Measurements from ENCODE around the gene MAP4K4. TPM values are rescaled to one million over a fixed set of nuclear protein-coding genes. Genes with fewer than 3 reads are reported as not detected.
"Not testable (repeated sequence)": the region's sequence is repeated elsewhere in the genome, so short reads cannot be mapped to it uniquely, and the experiment has no call there.

MAP4K4 gene
- polyA plus RNA-seq, 4 donors = 68.7 to 84.3 (median 76.3) TPM

DNA sequence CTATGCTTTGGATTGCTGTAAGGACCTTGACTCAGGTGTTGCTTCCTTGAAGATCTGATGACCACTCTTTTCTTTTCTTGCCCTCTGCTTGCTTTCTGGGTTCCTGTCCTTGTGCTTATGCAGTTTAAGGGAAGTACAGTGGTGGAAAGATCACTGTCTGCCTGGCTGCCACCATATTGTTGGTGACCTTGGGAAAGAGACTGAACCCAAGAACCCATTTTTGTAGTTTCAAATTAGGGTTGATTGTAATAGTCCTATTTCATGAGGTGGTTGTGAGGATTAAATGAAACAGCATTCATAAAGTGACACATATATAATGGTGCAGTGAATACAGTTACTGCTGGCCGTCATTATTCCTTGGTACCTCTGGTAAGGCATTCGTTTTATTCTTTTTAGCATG, 41.1 kb downstream of the MAP4K4 start:
- DNase-seq (ENCODE audit: low read depth in 4 of 4, low spot score in 2 of 4) = no peak

DNA sequence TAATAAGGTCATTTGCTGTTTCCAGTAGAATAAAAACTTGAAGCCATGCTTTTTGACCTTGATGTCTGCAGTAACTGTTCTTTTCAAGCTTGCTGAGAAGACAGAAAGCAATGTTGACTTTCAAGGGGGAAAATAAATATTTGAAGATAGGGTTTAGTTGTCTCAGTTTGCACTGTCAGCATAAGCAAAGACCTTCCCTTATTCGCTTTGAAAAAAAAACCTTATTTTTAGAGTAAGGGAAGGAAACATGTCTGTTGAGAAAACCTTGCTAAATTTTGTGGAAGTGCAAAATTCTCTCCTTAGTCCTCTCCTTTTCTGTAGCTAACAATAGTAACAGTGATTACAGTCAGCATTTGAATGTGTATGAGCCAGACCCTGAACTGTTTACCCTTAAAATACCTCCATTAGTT, 43.1 kb downstream of the MAP4K4 start:
- no peak for DNase-seq (ENCODE audit: low read depth in 4 of 4, low spot score in 2 of 4)

DNA sequence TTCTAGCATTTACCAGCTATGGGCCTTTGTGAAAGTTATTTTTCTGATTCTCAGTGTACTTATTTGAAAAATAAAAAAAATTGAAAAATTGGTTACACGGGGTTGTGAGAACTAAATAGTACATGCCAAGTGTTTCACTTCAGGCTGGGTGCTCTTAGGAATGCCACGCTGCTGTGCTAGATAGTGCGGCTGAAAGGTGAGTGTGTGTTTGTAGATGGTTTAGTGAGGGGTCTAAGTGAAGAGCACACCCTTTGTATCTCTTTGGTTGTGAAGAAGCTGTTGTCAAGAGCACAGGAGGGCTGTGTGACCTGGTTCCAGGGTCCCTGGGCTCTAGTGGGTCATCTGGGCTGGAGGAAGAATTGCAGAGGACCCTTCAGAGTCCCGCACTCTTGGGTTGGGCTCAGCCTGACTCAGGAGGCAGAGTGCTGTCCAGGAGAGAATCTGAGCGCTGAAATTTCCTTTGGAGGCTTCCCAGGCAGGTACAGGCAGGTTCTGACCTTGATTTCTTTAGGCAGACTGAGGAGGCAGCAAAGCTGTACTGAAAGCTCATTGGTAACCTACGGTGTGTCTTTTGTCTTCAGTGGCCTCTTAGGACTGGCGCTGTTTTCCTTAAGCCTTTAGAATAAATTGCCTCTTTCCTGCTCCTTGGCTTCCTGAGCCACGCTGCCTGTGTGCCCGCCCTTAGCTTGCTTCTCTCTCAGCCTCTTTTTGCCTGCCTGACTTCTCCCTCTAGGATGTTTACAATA, 44.4 kb downstream of the MAP4K4 start:
- DNase-seq (ENCODE audit: low read depth in 4 of 4, low spot score in 2 of 4) = no peak

DNA sequence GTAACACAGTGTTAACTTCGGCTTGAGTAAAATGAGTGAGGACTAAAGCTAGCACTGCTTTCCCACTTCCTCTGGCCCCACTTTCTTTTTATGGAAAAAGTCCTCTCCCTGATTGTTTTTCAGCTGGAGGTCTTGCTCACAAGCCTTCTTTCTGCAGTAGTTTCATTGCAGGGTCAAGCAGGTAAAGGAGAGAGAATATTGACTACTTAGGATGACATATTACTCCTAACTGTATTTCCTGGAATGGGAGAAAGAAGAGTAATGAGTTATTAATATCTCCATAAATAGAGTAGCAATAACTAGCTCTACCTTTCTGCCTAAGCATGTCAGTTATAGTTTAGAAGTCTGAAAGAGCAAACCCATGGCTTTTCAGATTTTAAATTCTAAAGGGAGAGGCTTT, 45.0 kb downstream of the MAP4K4 start:
- no peak for DNase-seq (ENCODE audit: low read depth in 4 of 4, low spot score in 2 of 4)

DNA sequence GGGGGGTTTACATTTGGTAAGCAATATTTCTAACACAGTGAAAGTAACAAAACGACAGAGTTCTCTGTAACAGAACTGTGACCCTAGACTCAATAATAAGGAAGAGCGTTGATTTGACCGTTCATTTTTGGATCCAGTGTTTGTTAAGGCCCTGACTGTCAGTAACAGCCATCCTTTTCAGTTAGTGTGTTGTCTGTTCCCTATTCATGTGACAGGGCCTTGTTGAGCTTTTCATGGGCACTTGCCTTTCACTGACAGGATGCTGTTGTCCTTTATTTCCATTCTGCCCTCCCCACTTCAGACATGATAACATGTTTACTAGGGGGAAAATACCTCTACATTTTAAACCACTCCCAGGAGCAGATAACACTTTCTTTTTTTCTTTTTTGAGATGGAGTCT, 45.8 kb downstream of the MAP4K4 start:
- DNase-seq (ENCODE audit: low read depth in 4 of 4, low spot score in 2 of 4) = no peak

DNA sequence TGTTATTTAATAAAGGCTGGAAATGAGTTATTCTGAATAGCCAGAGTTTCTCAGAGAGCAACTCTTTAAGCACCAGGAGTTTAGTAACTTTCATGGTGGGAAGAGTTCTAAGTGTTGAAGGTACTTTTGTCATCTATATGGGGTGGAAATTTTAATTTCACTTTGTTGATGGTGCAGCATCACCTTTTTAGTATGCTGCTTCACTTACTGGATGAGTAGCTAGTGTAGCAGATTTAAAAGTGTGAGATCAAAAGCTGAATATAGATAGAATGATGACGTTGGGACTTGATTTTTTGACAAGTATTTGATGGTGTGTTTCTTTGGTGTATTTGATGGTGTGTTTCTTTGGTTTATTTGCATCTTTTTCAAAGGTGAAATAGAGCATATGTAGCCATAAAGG, 47.3 kb downstream of the MAP4K4 start:
- no peak for DNase-seq (ENCODE audit: low read depth in 4 of 4, low spot score in 2 of 4)

DNA sequence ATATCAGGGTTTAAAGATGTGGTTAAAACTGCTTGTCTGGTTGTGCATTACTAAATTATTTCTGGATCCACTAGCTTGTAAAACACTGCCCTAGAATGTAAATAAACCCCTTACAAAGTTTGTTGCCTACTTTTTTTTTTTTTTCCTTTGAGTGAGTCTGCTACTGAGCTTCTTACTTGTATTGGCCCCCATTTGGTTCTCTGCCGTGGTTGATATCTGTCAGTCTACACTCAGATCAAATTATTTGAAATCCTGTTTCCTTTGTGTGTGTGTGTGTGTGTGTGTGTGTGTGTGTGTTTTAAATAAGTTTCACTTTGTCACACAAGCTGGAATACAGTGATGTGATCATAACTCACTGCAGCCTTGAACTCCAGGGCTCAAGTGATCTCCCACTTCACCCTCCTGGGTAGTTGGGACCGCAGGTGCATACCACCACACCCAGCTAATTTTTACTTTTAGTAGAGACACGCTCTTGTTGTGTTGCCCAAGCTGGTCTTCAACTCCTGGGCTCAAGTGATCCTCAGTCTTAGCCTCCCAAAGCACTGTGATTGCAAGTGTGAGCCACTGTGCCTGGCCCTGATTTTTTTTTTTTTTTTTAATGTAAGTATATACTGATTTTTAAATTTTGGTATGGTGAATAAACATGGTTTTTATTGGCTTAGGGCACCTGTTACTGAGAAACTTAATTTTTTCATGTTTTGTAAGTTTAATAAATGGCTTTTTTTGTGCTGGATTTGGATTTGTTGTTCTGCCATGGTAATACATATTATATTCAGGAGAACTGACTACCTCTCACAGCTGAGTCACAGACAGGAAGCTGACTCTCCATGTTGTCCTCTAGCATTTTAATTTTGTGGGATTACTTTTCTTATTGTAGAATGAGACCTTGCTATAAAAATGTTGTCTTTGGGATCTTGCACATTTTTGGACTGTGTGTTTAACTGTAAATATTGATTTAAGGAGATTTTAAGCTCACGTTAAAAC, 48.5 kb downstream of the MAP4K4 start:
- no peak for DNase-seq (ENCODE audit: low read depth in 4 of 4, low spot score in 2 of 4)

DNA sequence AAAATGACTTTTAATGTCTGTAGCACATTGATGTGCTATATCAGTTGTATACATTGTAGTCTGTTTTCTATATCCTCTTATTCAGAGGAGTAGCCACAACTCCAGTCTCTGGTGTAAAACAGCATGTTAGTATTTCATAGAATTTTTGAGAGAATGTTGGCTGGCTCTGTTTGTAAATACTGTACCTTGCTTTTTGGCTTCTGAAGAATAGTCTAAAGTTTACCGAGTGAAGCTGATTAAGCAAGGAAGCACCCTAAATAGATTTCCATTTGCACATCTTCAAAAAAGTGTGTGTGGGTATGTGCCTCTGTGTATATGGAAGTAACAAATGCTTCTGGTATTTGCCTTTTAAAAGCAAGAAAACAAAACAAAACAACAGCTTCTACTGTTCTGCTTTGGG, 50.5 kb downstream of the MAP4K4 start:
- no peak for DNase-seq (ENCODE audit: low read depth in 4 of 4, low spot score in 2 of 4)

DNA sequence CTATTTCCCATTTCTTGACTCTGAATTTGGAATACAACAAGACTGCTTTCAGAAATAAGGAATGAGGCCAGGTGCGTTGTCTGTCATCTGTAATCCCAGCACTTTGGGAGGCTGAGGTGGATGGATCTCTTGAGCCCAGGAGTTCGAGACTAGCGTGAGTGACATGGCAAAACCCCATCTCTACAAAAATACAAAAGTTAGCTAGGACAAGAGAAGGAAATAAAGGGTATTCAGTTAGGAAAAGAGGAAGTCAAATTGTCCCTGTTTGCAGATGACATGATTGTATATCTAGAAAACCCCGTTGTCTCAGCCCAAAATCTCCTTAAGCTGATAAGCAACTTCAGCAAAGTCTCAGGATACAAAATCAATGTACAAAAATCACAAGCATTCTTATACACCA, 51.0 kb downstream of the MAP4K4 start:
- DNase-seq (ENCODE audit: low read depth in 4 of 4, low spot score in 2 of 4) = not testable (repeated sequence)

DNA sequence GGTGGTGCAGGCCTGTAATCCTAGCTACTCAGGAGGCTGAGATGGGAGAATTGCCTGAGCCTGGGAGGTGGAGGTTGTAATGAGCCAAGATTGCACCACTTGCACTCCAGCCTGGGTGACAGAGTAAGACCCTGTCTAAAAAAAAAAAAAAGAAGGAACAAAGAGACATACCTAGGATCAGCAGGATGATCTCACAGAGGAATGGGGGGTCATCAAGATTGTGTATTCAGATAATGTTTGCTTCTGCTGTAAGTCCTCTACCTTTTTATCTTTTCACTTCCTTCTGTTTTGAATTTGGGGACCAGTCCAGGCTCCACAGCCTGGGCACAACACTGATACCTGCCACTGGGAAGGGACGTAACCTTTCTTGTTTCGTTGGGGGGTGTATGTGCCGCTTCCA, 53.2 kb downstream of the MAP4K4 start:
- DNase-seq (ENCODE audit: low read depth in 4 of 4, low spot score in 2 of 4) = no peak

DNA sequence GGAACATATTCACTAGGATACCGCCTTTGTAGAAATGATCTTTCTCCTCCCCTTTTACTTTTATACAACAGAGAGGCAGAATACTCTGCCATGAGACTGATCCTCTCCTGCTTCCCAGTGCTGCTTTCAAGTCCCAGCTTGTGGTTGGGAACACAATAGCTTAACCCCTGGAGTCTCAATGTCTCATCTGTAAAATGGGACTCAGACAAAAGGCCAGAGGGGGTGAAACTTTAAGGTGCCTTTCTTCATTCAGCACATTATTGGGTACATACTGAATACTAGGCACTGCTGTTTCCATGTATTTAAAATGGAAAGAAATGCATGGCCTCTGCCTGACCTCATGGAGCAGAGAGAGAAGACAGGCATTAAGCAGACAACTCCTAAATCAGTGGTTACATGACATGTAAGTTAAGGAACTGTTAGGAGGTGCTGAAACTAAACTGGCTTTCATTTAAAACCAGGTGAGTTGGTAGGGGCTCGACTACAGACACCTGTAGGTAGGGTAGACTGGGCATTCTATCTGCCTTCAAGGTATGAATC, 53.8 kb downstream of the MAP4K4 start:
- DNase-seq (ENCODE audit: low read depth in 4 of 4, low spot score in 2 of 4) = no peak

DNA sequence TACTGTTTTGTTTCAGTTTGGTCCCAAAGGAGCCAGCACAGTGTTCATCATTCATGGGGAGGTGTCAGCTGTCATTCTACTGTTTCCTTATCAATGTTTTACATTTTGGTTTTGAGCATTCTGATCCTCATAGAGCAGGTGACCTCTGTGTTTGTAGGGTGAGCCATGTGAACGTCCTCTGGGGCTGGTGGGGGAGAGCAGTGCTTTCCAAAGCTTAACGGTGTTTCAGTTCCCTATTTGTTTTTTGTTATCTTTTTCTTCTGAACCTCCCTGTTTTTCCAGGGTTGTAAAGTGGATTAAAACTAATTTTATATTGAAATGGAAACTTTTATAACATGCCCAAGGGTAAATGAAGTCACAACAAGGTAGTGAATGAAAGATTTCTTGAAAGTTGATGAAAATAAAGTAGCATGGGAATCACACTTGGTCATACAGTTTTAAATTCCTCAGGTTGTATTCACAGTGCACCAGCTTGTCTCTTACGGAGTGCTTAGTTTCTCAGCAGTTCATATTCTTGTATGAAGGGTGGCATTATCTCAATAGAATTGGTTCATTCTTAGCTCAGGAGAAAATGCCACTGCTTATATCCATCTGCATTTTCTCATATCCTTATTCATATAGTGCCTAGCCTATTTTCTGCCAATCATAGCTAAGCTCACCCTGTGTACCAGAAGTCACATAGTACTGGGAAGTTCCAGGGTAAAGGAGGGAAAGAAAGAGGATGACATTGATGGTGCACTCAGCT, 54.5 kb downstream of the MAP4K4 start:
- DNase-seq (ENCODE audit: low read depth in 4 of 4, low spot score in 2 of 4) = no peak

DNA sequence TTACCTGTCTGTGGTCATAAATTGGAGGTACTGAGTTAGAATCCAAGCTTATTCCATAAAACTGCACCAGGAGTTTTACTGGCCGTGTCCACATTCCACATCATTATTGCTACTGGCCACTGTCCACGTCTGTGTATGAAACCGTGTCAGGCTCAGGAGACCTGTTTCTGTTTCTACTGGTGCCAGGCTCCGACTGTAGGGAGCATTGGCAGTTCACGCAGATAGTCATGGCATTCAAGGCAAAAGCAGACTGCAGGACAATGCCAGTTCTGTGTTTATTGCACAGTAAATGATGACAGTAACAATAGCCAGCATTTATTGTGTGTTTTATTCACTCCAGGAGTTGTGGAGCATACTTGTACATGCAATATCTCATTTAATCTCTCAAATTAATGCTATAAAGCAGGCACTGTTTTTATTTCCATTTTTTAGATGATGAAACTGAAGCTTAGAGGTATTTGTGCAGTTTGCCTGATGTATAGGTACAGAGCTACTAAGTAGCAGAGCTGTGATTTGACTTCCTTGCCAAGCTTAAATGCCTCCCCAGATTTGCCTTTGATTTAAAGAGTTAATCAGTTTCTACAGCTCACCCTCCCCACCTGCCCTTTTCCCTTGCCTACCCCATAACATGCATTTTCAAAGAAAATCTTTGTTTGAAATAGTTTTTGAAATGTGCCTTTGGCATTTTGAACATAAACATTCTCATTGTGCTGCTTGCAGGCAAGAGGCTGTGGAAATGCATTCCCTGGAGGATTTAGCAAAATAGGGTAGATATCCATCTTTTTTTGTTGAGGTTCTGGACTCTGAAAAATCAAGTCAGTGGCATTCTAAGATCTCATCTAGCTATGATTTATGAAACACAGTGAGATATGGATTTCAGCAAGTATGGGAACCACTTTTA, 55.5 kb downstream of the MAP4K4 start:
- no peak for DNase-seq (ENCODE audit: low read depth in 4 of 4, low spot score in 2 of 4)

DNA sequence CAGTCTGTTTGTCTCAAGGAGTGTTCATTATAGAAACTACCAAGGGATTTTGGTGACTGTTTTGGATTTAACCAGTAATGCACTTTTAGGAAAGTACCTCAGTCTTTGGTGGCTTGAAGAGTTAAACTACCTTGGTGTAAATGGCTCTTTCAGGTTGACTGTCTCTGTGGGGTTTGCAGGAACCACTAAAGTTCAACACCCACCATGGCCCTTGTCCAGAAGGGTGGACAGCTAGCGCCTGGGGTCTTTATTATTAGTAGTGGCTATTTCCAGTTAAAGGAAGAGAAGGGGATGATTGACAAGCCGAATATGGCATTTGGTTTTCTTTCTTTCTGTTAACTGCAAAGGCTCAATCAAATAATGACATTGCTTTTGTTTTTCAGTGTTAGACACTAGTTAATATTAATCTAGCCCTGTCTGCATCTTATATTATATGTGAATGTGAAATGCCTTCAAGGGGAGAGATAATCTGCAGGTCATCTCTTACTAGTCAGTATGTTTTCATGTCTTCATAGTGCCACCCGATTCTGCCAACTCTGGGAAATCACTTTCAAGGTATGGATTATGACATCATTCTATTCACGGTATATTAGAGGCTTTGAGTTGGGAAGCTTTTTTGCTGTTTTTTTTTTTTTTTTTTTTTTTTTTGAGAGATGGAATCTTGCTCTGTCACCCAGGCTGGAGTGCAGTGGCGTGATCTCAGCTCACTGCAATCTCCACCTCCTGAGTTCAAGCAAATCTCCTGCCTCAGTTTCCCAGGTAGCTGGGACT, 56.4 kb downstream of the MAP4K4 start:
- DNase-seq (ENCODE audit: low read depth in 4 of 4, low spot score in 2 of 4) = no peak

DNA sequence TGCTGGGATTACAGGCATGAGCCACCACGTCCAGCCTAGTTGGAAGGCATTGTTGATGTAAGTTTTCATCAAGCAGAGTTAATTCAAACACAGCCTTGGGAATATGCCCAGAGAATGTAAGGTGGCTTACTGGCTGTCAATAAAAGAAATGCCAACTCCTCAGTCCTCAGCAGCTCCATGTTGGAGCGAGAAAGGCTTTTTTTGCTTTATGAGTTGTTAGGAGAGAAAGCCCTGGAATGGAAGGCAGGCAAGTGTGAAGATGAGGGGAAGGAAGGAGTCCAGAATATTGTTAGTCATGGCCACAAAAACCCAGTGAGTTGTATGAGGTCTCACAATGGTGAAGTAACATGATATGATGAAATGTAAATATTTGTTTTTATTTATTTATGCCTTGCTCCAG, 57.1 kb downstream of the MAP4K4 start:
- no peak for DNase-seq (ENCODE audit: low read depth in 4 of 4, low spot score in 2 of 4)

DNA sequence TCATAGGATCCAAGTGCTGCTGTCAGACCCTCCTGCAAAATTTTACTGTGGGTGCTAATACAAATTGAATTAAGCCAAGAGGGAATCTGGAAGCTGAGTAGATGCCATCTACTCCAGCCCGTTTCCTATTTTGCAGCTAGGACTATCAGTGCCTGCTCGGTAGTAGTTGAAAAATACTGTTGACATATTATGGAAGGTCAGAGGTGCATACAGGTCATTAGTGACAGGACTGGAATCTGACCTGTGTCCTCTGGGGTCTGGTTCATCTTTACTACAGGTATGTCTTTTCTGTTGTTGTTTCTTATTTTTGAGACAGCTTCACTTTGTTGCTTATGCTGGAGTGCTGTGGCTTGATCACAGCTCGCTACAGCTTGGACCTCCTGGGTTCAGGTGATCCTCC, 58.8 kb downstream of the MAP4K4 start:
- no peak for DNase-seq (ENCODE audit: low read depth in 4 of 4, low spot score in 2 of 4)

DNA sequence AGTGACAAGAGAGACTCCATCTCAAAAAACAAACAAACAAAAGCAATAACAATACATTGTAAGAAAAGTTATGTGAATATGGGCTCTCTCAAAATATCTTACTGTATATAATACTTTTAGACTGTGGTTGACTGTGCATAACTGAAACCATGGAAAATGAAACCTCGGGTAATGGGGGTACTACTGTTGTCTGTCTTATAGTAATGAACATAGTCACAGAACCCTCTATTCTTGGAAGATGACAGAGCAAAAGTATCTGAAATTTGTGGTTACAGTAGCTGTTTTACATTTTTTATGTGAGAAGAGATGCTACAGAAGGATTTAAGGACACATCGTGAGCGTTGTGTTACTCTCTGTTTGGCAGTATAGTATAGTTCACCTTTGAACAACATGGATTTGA, 60.5 kb downstream of the MAP4K4 start:
- no peak for DNase-seq (ENCODE audit: low read depth in 4 of 4, low spot score in 2 of 4)

DNA sequence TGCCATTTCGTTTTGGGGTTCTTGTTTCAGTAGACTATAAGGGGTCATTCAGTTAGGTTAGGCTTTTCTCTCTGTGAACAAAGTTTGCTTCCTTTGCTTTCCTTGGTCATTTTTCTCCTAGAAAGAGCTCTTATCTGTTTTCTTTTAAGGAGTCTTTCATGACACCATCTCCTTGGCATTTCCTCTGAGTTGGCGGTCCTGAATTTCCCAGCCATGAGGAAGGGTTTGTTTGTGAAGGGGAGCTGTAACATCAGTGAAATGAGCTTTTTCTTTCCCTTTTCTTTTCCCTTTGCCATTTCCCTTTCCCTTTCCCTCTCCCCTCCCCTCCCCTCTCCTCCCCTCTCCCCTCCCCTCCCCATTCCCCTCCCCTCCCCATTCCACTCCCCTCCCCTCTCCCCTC, 61.7 kb downstream of the MAP4K4 start:
- no peak for DNase-seq (ENCODE audit: low read depth in 4 of 4, low spot score in 2 of 4)

All from left renal cortex interstitium (tissue), 4 donors.